Neuron (in vitro differentiated cells): ENCODE results near the gene ABCA2.
A peak's percentile ranks its signal among the peaks of the same experiment; 100 is the strongest.
"Not testable (repeated sequence)": the region's sequence is repeated elsewhere in the genome, so short reads cannot be mapped to it uniquely, and the experiment has no call there.

Source experiments
- H2AFZ ChIP-seq: one replicate; pipeline ENCODE4 v1.6.1; 2013; ENCODE audit warnings: low read depth, mild to moderate bottlenecking, inconsistent platforms, low read length, moderate library complexity
- H3K27me3 ChIP-seq: one replicate; pipeline ENCODE4 v1.6.1; 2013; ENCODE audit warnings: low read length; ENCODE audit not compliant: insufficient read depth
- H3K36me3 ChIP-seq: one replicate; pipeline ENCODE4 v1.6.1; 2013; ENCODE audit warnings: low read length; ENCODE audit not compliant: insufficient read depth
- H3K4me1 ChIP-seq: one replicate; pipeline ENCODE4 v1.6.1; 2013; ENCODE audit warnings: low read length; ENCODE audit not compliant: insufficient read depth
- H3K4me3 ChIP-seq: 2 replicates; pipeline ENCODE4 v1.5.1; 2013; ENCODE audit warnings: mild to moderate bottlenecking, low read length, moderate library complexity
- H3K9me3 ChIP-seq: one replicate; pipeline ENCODE4 v1.6.1; 2013; ENCODE audit warnings: low read length

Gene ABCA2

GRCh38 chr9:137034709-137035506, 6.9 kb upstream of the ABCA2 start:
- no peak overlapping the region for H2AFZ ChIP-seq
- H3K27me3 ChIP-seq: no peaks in the 10 kb centered on the region
- no peak overlapping the region for H3K4me3 ChIP-seq
- no peaks in the 10 kb centered on the region for H3K9me3 ChIP-seq
- H3K4me1 ChIP-seq: no peaks in the 10 kb centered on the region
- peaks cover 20% of the 10 kb centered on the region for H3K36me3 ChIP-seq

- Histone ChIP-seq H3K4me3 (no peak overlapping the region), H3K9me3 (no peaks in the 10 kb centered on the region), H3K4me1 (no peaks in the 10 kb centered on the region), H3K36me3 (peaks cover 13% of the 10 kb centered on the region), H3K27me3 (no peaks in the 10 kb centered on the region), H2AFZ (no peak overlapping the region)
Measured at GRCh38 chr9:137034039-137034708, 6.1 kb upstream of the ABCA2 start.

- not testable (repeated sequence) for H3K36me3 ChIP-seq, H3K27me3 ChIP-seq, H2AFZ ChIP-seq, H3K4me1 ChIP-seq, H3K4me3 ChIP-seq, H3K9me3 ChIP-seq
Measured at GRCh38 chr9:137033481-137033880, 5.4 kb upstream of the ABCA2 start.

GRCh38 chr9:137032858-137033257, 4.8 kb upstream of the ABCA2 start:
- Histone ChIP-seq H3K4me3 (no peak overlapping the region), H3K4me1 (peaks cover 2% of the 10 kb centered on the region)

GRCh38 chr9:137031904-137032640, 4.0 kb upstream of the ABCA2 start, which contains the start of gene FUT7:
TSS of gene FUT7 (minus strand) at chr9:137032088. CDS start at chr9:137031991, 97 bp downstream.
- Histone ChIP-seq H2AFZ (no peak within 1 kb of the TSS), H3K9me3 (no peaks in the 10 kb centered on the region), H3K36me3 (peaks cover 2% of the 10 kb centered on the region), H3K4me1 (peaks cover 8% of the 10 kb centered on the region), H3K4me3 (no peak within 1 kb of the TSS), H3K27me3 (no peaks in the 10 kb centered on the region)

More at GRCh38 chr9:137032858-137033257, 4.8 kb upstream of the ABCA2 start:
- Histone ChIP-seq H2AFZ (no peak overlapping the region), H3K9me3 (no peaks in the 10 kb centered on the region), H3K36me3 (peaks cover 6% of the 10 kb centered on the region), H3K27me3 (no peaks in the 10 kb centered on the region)

GRCh38 chr9:137030538-137031527, 2.8 kb upstream of the ABCA2 start:
- H3K36me3 ChIP-seq: no peaks in the 10 kb centered on the region

GRCh38 chr9:137030006-137030405, 2.0 kb upstream of the ABCA2 start:
- no peak overlapping the region for H3K4me3 ChIP-seq
- no peak overlapping the region for H2AFZ ChIP-seq
- no peaks in the 10 kb centered on the region for H3K36me3 ChIP-seq
- H3K27me3 ChIP-seq: no peaks in the 10 kb centered on the region
- H3K4me1 ChIP-seq: peaks cover 28% of the 10 kb centered on the region
- H3K9me3 ChIP-seq: no peaks in the 10 kb centered on the region

More at GRCh38 chr9:137030538-137031527, 2.8 kb upstream of the ABCA2 start:
- Histone ChIP-seq H3K4me1 (peaks cover 20% of the 10 kb centered on the region), H3K27me3 (no peaks in the 10 kb centered on the region), H3K4me3 (no peak overlapping the region), H3K9me3 (no peaks in the 10 kb centered on the region), H2AFZ (no peak overlapping the region)

- peaks cover 30% of the 10 kb centered on the region for H3K4me1 ChIP-seq
- peak overlapping the region; percentile 57 for H3K4me3 ChIP-seq
- H3K27me3 ChIP-seq: no peaks in the 10 kb centered on the region
- H3K36me3 ChIP-seq: no peaks in the 10 kb centered on the region
- H3K9me3 ChIP-seq: no peaks in the 10 kb centered on the region
- H2AFZ ChIP-seq: no peak overlapping the region
Measured at GRCh38 chr9:137029058-137029936, 1.3 kb upstream of the ABCA2 start.

GRCh38 chr9:137028263-137029057, 423 bp upstream of the ABCA2 start:
- H3K4me3 ChIP-seq: peak overlapping the region; percentile 57
- no peaks in the 10 kb centered on the region for H3K36me3 ChIP-seq
- H3K9me3 ChIP-seq: no peaks in the 10 kb centered on the region
- no peaks in the 10 kb centered on the region for H3K27me3 ChIP-seq
- peak overlapping the region; percentile 89 for H2AFZ ChIP-seq
- H3K4me1 ChIP-seq: peaks cover 33% of the 10 kb centered on the region

GRCh38 chr9:137026828-137027227, 1.2 kb downstream of the ABCA2 start:
- peaks cover 33% of the 10 kb centered on the region for H3K4me1 ChIP-seq
- H2AFZ ChIP-seq: no peak overlapping the region
- no peaks in the 10 kb centered on the region for H3K36me3 ChIP-seq
- H3K27me3 ChIP-seq: no peaks in the 10 kb centered on the region
- H3K4me3 ChIP-seq: peak overlapping the region; percentile 58
- no peaks in the 10 kb centered on the region for H3K9me3 ChIP-seq

- Histone ChIP-seq H3K9me3 (no peaks in the 10 kb centered on the region), H3K4me1 (peaks cover 33% of the 10 kb centered on the region), H2AFZ (no peak overlapping the region), H3K27me3 (no peaks in the 10 kb centered on the region), H3K4me3 (no peak overlapping the region), H3K36me3 (no peaks in the 10 kb centered on the region)
Measured at GRCh38 chr9:137026384-137026783, 1.7 kb downstream of the ABCA2 start.
